ENCODE data around the gene CCDC197. TPM values are rescaled to one million over a fixed set of nuclear protein-coding genes. Genes with fewer than 3 reads are reported as not detected.

The CCDC197 gene
- total and polyA plus RNA-seq, 9 of the 15 experiments (the other 6 are each of a cell fraction or from before 2014, with no cell fraction given): not detected

- no peak for FAIRE-seq
- in situ Hi-C loops (cut with MboI): no loop called here
- TF ChIP-seq GABPA (tag; conservative IDR thresholded peaks at IDR 0.05; ENCODE audit: low read depth): no peak
- no peak for TF ChIP-seq NONO (IDR thresholded peaks at IDR 0.05; ENCODE audit: low read depth in 2 of 2, low read length in 1 of 2)
- TF ChIP-seq MTA2 (IDR thresholded peaks at IDR 0.05; ENCODE audit: low read depth): no peak
- TF ChIP-seq ZNF280A (IDR thresholded peaks at IDR 0.05; ENCODE audit: low read depth, partially characterized antibody): no peak
- no peak for TF ChIP-seq POLR2A (conservative IDR thresholded peaks at IDR 0.05)
- TF ChIP-seq CLOCK (CRISPR knock-in tag; IDR thresholded peaks at IDR 0.05; ENCODE audit: borderline replicate concordance): no peak
- TF ChIP-seq ZBTB7A (IDR thresholded peaks at IDR 0.05; ENCODE audit: borderline replicate concordance, control insufficient read depth, low read depth, low read length): no peak
- TF ChIP-seq CREB5 (CRISPR knock-in tag; IDR thresholded peaks at IDR 0.05): no peak
- TF ChIP-seq CREB1 (IDR thresholded peaks at IDR 0.05): no peak
- TF ChIP-seq CREB1 (CRISPR knock-in tag; IDR thresholded peaks at IDR 0.05): no peak
- TF ChIP-seq ZNF24 (IDR thresholded peaks at IDR 0.05): no peak
- TF ChIP-seq SMAD2 (IDR thresholded peaks at IDR 0.05; ENCODE audit: low read depth, low read length): no peak
- TF ChIP-seq SFPQ (IDR thresholded peaks at IDR 0.05; ENCODE audit: low read depth, low read length): no peak
- TF ChIP-seq ZNF12 (CRISPR knock-in tag; IDR thresholded peaks at IDR 0.05): no peak
- TF ChIP-seq JUNB (CRISPR knock-in tag; conservative IDR thresholded peaks at IDR 0.05): no peak
- no peak for TF ChIP-seq GATA2 (CRISPR knock-in tag; IDR thresholded peaks at IDR 0.05)
- no peak for TF ChIP-seq ETV5 (CRISPR knock-in tag; IDR thresholded peaks at IDR 0.05; ENCODE audit: low read depth)
These were observed 22.8 kb upstream of the CCDC197 start for GRCh38 chr14:93974299-93974698.

More at GRCh38 chr14:93974299-93974698, 22.8 kb upstream of the CCDC197 start:
- H4K20me1 ChIP-seq (replicated peaks; ENCODE audit: control insufficient read depth, insufficient read depth, low read length): no peaks in the 10 kb centered on the region
- H3K36me3 ChIP-seq (ENCODE audit: control insufficient read depth, insufficient read depth, low read length): no peaks in the 10 kb centered on the region
- DNase-seq (ENCODE audit: extremely low read depth in 1 of 4, low spot score in 3 of 4): no peak
- H3K27me3 ChIP-seq (ENCODE audit: control insufficient read depth in 2 of 2, insufficient read depth in 2 of 2, low read length in 2 of 2): peaks cover 0 to 47% of the 10 kb centered on the region in 2 experiments; a peak in 2 of 5 replicates
- ChIA-PET POLR2A (interaction anchor here (0.7 kb wide), 2 partner anchors 863 to 953 kb away, joined by 3 read pairs; no protein-coding TSS in a partner anchor), CTCF (ENCODE audit: low intra/inter-chr PET ratio) (no interaction called here)
- no peak overlapping the region for H3K9ac ChIP-seq (ENCODE audit: insufficient read depth in 1 of 2, low read depth in 2 of 2, low read length in 2 of 2)
- H3K4me1 ChIP-seq (replicated peaks in 1 of 2; ENCODE audit: control insufficient read depth in 2 of 2, insufficient read depth in 2 of 2, low read length in 2 of 2): no peaks in the 10 kb centered on the region; a peak in 1 of 5 replicates
- intact Hi-C loops (cut with micrococcal nuclease): no loop called here
- no peaks in the 10 kb centered on the region for H3K9me3 ChIP-seq (replicated peaks; ENCODE audit: control insufficient read depth, insufficient read depth, low read depth, low read length)
- H2AFZ ChIP-seq (ENCODE audit: low read depth, low read length): no peak overlapping the region
- no peaks in the 10 kb centered on the region for H3K79me2 ChIP-seq (ENCODE audit: control insufficient read depth, insufficient read depth, low read length)
- no peaks in the 10 kb centered on the region for H3K9me1 ChIP-seq (ENCODE audit: control insufficient read depth, insufficient read depth, low read length)
- BruUV-seq (replicated peaks): no TSS peak
- 2% methylated on average over 6 of the region's 6 CpGs for WGBS (ENCODE audit: insufficient coverage, low coverage, missing lambda C conversion rate)
- no peak overlapping the region for H3K4me3 ChIP-seq
- H3K27ac ChIP-seq (ENCODE audit: extremely low read depth, low read depth, low read length): no peak overlapping the region
- no peak overlapping the region for H3K4me2 ChIP-seq (ENCODE audit: insufficient read depth, low read length)
- no peak for ATAC-seq
